A549 (cell line): Measurements from ENCODE around the gene BTBD6.

Source experiments
- BHLHE40 ChIP-seq: IDR thresholded peaks from 2 replicates; pipeline ENCODE4 v1.6.1; 2012; ENCODE audit warnings: low read depth, low read length, inconsistent platforms
- MAFK ChIP-seq: fragments of 450-650 bp; IDR thresholded peaks from 2 replicates; pipeline ENCODE4 v1.6.1; 2014; ENCODE audit not compliant: partially characterized antibody
- MAZ ChIP-seq: fragments of 150-350 bp; IDR thresholded peaks from 2 replicates; pipeline ENCODE4 v1.6.1; 2014; ENCODE audit warnings: antibody characterized with exemption, low read depth, low read length, borderline replicate concordance
- MYC ChIP-seq: IDR thresholded peaks from 2 replicates; pipeline ENCODE4 v1.6.1; 2012; ENCODE audit warnings: mild to moderate bottlenecking, inconsistent platforms, low read length, improper control_type of control experiment, borderline replicate concordance
- NR3C1 ChIP-seq: fragments of >200 bp; sonication (Bioruptor Twin); formaldehyde crosslinking; IDR thresholded peaks from 3 replicates; pipeline ENCODE4 v1.6.1; 2017
- POLR2A ChIP-seq: IDR thresholded peaks from 2 replicates; pipeline ENCODE4 v1.6.1; 2012; ENCODE audit warnings: mild to moderate bottlenecking, low read length
- TF ChIP-seq, protein P1 (sequence below): fragments of >200 bp; sonication (Bioruptor Twin); formaldehyde crosslinking; IDR thresholded peaks from 3 replicates; pipeline ENCODE4 v1.5.1; 2016
- TF ChIP-seq, protein P2 (sequence below): IDR thresholded peaks from 2 replicates; pipeline ENCODE4 v1.6.1; 2012

DNA sequence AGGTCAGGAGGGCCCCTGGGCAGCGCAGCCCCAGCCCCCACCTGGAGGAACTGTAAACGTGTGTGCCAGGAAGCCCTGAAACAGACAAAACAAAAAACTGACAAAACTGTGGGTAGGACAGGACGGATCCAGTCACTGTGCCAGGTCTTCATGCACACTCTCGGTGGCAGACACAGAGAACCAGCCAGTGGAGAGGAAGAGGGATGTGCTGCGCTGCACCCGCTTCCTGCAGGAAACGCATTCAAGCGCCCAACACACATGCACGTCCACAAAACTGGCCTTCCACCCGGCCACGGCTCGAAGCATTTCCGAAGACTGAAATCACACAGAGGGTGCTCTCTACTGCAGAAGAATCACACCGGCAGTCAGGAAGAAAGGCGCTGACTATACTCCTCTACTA, 35.6 kb downstream of the BTBD6 start:
- TF ChIP-seq, protein P1, sequence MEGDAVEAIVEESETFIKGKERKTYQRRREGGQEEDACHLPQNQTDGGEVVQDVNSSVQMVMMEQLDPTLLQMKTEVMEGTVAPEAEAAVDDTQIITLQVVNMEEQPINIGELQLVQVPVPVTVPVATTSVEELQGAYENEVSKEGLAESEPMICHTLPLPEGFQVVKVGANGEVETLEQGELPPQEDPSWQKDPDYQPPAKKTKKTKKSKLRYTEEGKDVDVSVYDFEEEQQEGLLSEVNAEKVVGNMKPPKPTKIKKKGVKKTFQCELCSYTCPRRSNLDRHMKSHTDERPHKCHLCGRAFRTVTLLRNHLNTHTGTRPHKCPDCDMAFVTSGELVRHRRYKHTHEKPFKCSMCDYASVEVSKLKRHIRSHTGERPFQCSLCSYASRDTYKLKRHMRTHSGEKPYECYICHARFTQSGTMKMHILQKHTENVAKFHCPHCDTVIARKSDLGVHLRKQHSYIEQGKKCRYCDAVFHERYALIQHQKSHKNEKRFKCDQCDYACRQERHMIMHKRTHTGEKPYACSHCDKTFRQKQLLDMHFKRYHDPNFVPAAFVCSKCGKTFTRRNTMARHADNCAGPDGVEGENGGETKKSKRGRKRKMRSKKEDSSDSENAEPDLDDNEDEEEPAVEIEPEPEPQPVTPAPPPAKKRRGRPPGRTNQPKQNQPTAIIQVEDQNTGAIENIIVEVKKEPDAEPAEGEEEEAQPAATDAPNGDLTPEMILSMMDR, result no peak
- TF ChIP-seq MYC, result no peak
- TF ChIP-seq, protein P2, sequence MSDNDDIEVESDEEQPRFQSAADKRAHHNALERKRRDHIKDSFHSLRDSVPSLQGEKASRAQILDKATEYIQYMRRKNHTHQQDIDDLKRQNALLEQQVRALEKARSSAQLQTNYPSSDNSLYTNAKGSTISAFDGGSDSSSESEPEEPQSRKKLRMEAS, result no peak
- no peak for TF ChIP-seq BHLHE40
- TF ChIP-seq MAZ, result no peak
- TF ChIP-seq POLR2A, result no peak
- TF ChIP-seq NR3C1, result no peak
- no peak for TF ChIP-seq MAFK
